Measurements from ENCODE around the gene COL11A1.
A peak's percentile ranks its signal among the peaks of the same experiment; 100 is the strongest.
"Not testable (repeated sequence)": the region's sequence is repeated elsewhere in the genome, so short reads cannot be mapped to it uniquely, and the experiment has no call there.

Gene COL11A1

GRCh38 chr1:103025858-103026409, 82.4 kb downstream of the COL11A1 start:
- FAIRE-seq (no peak), DNase-seq (ENCODE audit: insufficient read length, low spot score) (no peak)
- no peak for TF ChIP-seq POLR2A (IDR thresholded peaks at IDR 0.05; ENCODE audit: low read depth, low read length)

GRCh38 chr1:103024051-103024450, 84.3 kb downstream of the COL11A1 start:
- DNase-seq (ENCODE audit: insufficient read length, low spot score) (no peak), FAIRE-seq (no peak)

GRCh38 chr1:103002005-103002404, 106.3 kb downstream of the COL11A1 start:
- no peak for FAIRE-seq
- no peak for DNase-seq (ENCODE audit: insufficient read length, low spot score)
- TF ChIP-seq POLR2A (IDR thresholded peaks at IDR 0.05; ENCODE audit: low read depth, low read length), result no peak

More at GRCh38 chr1:103024051-103024450, 84.3 kb downstream of the COL11A1 start:
- no peak for TF ChIP-seq POLR2A (IDR thresholded peaks at IDR 0.05; ENCODE audit: low read depth, low read length)

- TF ChIP-seq POLR2A (IDR thresholded peaks at IDR 0.05; ENCODE audit: low read depth, low read length), result no peak
- DNase-seq (ENCODE audit: insufficient read length, low spot score) (no peak), FAIRE-seq (no peak)
Observed at GRCh38 chr1:102978874-102979273, 129.4 kb downstream of the COL11A1 start.

- peak; percentile 15 for FAIRE-seq
- no peak for TF ChIP-seq POLR2A (IDR thresholded peaks at IDR 0.05; ENCODE audit: low read depth, low read length)
Observed at GRCh38 chr1:102977292-102977691, 131.0 kb downstream of the COL11A1 start.

GRCh38 chr1:102970496-102971078, 137.7 kb downstream of the COL11A1 start:
- FAIRE-seq, result peak; percentile 15
- DNase-seq (ENCODE audit: insufficient read length, low spot score), result peak; percentile 7
- TF ChIP-seq POLR2A (IDR thresholded peaks at IDR 0.05; ENCODE audit: low read depth, low read length), result no peak

More at GRCh38 chr1:102977292-102977691, 131.0 kb downstream of the COL11A1 start:
- no peak for DNase-seq (ENCODE audit: insufficient read length, low spot score)

- no peak for FAIRE-seq
- no peak for TF ChIP-seq POLR2A (IDR thresholded peaks at IDR 0.05; ENCODE audit: low read depth, low read length)
- DNase-seq (ENCODE audit: insufficient read length, low spot score), result no peak
Observed at GRCh38 chr1:102967786-102968185, 140.5 kb downstream of the COL11A1 start.

DNA sequence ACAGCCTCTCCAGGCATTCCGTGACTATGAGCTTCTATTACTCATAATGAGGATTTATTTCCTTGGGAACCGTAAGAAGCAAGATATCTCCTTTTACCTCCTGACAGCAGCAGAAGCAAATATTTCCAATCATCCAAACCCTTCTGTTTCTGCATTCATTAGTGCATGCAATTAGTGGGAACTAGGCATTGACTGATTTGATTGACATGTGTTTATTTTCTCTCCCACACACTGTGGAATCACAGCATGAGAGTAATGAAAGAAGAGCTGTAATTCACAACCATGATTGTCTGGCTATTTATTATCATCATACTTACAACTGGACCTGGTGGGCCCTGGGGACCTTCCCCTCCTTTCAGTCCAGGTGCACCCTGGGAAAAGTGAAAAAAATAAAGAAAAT, 146.8 kb downstream of the COL11A1 start:
- DNase-seq (ENCODE audit: insufficient read length, low spot score) (no peak), FAIRE-seq (no peak)
- no peak for TF ChIP-seq POLR2A (IDR thresholded peaks at IDR 0.05; ENCODE audit: low read depth, low read length)

- no peak for DNase-seq (ENCODE audit: insufficient read length, low spot score)
- no peak for TF ChIP-seq POLR2A (IDR thresholded peaks at IDR 0.05; ENCODE audit: low read depth, low read length)
- FAIRE-seq, result no peak
Observed at GRCh38 chr1:102954576-102954975, 153.7 kb downstream of the COL11A1 start.

DNA sequence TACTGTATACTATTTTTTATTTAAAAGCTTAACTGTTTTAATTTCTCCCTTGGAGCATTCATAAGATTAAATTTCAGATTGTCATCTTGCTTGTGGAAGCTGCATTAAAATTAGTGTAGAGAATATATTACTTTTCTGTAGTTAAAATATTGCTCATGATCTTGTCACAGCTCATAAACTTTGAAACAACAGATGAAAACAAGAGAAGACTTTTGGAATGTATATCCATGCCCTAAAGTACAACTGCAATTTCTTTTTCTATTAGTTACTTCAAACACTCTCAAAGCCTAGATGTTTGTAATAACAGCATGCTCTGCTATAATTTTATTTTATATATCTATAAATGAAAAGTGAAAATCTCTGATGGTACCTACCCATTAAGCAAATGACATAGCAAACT, 155.9 kb downstream of the COL11A1 start:
- TF ChIP-seq POLR2A (IDR thresholded peaks at IDR 0.05; ENCODE audit: low read depth, low read length), result no peak
- DNase-seq (ENCODE audit: insufficient read length, low spot score) (no peak), FAIRE-seq (no peak)

DNA sequence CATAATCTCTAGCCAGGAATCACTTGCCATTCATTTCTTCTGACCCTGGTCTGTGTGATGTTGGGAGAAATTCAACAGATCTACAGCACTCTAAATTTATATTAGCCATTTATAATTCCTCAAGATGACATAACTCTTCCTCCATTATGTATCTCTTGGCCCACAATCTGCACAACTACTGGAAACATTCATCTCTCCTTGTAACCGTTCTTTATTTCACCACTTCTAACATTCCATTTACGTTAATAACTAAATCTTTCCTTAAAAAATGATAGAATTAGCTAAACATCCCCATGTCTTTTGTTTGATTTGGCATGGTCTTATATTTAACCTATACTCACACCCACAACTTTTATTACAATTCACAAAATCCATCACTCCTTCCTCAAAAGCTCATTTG, 166.0 kb downstream of the COL11A1 start:
- DNase-seq (ENCODE audit: insufficient read length, low spot score) (no peak), FAIRE-seq (no peak)
- no peak for TF ChIP-seq POLR2A (IDR thresholded peaks at IDR 0.05; ENCODE audit: low read depth, low read length)

- FAIRE-seq (no peak), DNase-seq (ENCODE audit: insufficient read length, low spot score) (no peak)
- no peak for TF ChIP-seq POLR2A (IDR thresholded peaks at IDR 0.05; ENCODE audit: low read depth, low read length)
Observed at GRCh38 chr1:102941366-102941947, 166.9 kb downstream of the COL11A1 start.

DNA sequence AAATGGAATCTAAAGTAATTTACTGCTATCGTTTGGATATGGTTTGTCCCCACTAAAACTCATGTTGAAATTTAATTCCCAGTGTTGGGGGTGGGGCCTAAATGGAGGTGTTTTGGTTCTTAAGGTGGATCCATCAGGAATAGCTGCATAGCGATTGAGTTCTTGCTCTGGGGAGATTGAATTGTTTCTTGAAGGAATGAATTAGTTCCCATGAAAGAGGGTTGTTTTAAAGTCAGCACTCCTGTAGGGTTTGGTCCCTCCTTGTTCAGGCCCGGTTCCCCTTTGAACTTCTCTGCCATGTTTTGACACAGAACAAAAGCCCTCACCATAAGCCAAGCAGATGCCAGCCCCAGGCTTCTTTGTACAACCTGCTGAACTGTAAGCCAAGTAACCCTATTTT, 170.9 kb downstream of the COL11A1 start:
- no peak for FAIRE-seq
- TF ChIP-seq POLR2A (IDR thresholded peaks at IDR 0.05; ENCODE audit: low read depth, low read length), result no peak

GRCh38 chr1:102933362-102933761, 175.0 kb downstream of the COL11A1 start:
- FAIRE-seq; DNase-seq (ENCODE audit: insufficient read length, low spot score): not testable (repeated sequence)

More for the DNA sequence above, 170.9 kb downstream of the COL11A1 start:
- no peak for DNase-seq (ENCODE audit: insufficient read length, low spot score)

DNA sequence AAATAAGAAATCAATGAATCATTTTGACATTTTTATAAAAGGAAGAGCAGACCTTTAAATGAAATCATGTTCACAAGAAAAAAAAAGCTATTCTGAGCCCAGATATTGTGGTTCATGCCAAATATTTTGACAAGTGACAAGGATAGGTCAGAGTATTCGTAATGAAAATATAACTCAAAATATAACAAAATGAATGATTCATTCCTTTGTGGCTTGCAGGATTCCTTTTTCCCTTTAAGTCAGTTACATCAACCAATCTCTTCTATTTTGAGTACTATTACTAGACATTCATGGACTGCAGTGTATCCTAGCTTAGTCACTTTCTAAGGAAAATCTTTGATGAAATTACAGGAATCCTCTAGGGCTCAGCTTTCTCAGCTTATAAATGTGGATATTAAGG, 188.7 kb downstream of the COL11A1 start:
- DNase-seq (ENCODE audit: insufficient read length, low spot score), result peak; percentile 7
- TF ChIP-seq POLR2A (IDR thresholded peaks at IDR 0.05; ENCODE audit: low read depth, low read length), result no peak
- peak; percentile 78 for FAIRE-seq

All from H54 (cell line).